H9 (cell line): ENCODE measurements around the gene RNF8. TPM values are rescaled to one million over a fixed set of nuclear protein-coding genes. Genes with fewer than 3 reads are reported as not detected.

ENCODE experiments used
- DNase-seq: peaks from one replicate; pipeline ENCODE4 v3.0.0-alpha.2; 2017
- H2AFZ ChIP-seq: one replicate; pipeline ENCODE4 v1.6.1; 2013; ENCODE audit warnings: mild to moderate bottlenecking, low read length, control low read depth, moderate library complexity
- H2AK5ac ChIP-seq: 2 replicates; pipeline ENCODE4 v1.6.1; 2013; ENCODE audit warnings: low read length, control low read depth, mixed read lengths; ENCODE audit not compliant: insufficient read length
- H2BK120ac ChIP-seq: one replicate; pipeline ENCODE4 v1.6.1; 2013; ENCODE audit warnings: low read depth, mild to moderate bottlenecking, low read length, control low read depth, inconsistent platforms; ENCODE audit not compliant: poor library complexity, severe bottlenecking
- H2BK12ac ChIP-seq: 2 replicates; pipeline ENCODE4 v1.6.1; 2013; ENCODE audit warnings: low read length, control low read depth, mixed read lengths, low read depth; ENCODE audit not compliant: insufficient read length
- H2BK15ac ChIP-seq: 2 replicates; pipeline ENCODE4 v1.6.1; 2013; ENCODE audit warnings: low read depth, low read length, control low read depth
- H2BK20ac ChIP-seq: one replicate; pipeline ENCODE4 v1.6.1; 2013; ENCODE audit warnings: low read depth, mild to moderate bottlenecking, low read length, control low read depth, inconsistent platforms; ENCODE audit not compliant: poor library complexity, severe bottlenecking
- H2BK5ac ChIP-seq: 2 replicates; pipeline ENCODE4 v1.6.1; 2013; ENCODE audit warnings: low read length, control low read depth, mixed read lengths; ENCODE audit not compliant: insufficient read length
- H3K14ac ChIP-seq: 2 replicates; pipeline ENCODE4 v1.6.1; 2013; ENCODE audit warnings: low read length, control low read depth; ENCODE audit not compliant: insufficient read depth
- H3K18ac ChIP-seq: 2 replicates; pipeline ENCODE4 v1.6.1; 2013; ENCODE audit warnings: low read depth, mild to moderate bottlenecking, mixed read lengths, low read length, control low read depth; ENCODE audit not compliant: insufficient read length
- H3K23ac ChIP-seq: 2 replicates; pipeline ENCODE4 v1.6.1; 2013; ENCODE audit warnings: low read length, control low read depth, mixed read lengths, low read depth; ENCODE audit not compliant: insufficient read length
- H3K23me2 ChIP-seq: 2 replicates; pipeline ENCODE4 v1.6.1; 2013; ENCODE audit warnings: low read depth, mild to moderate bottlenecking, mixed read lengths, low read length, control low read depth; ENCODE audit not compliant: insufficient read length, poor library complexity, severe bottlenecking
- H3K27ac ChIP-seq: 2 replicates; pipeline ENCODE4 v1.5.1; 2013; ENCODE audit warnings: low read length, control low read depth, mixed read lengths, low read depth; ENCODE audit not compliant: insufficient read length
- H3K27me3 ChIP-seq: 2 replicates; pipeline ENCODE4 v1.6.1; 2013; ENCODE audit warnings: low read length, control low read depth, inconsistent platforms; ENCODE audit not compliant: insufficient read depth
- H3K4ac ChIP-seq: 2 replicates; pipeline ENCODE4 v1.6.1; 2013; ENCODE audit warnings: low read depth, mild to moderate bottlenecking, control low read depth, inconsistent platforms, low read length, moderate library complexity
- H3K4me1 ChIP-seq: 2 replicates; pipeline ENCODE4 v1.6.1; 2013; ENCODE audit warnings: low read length, control low read depth, inconsistent platforms; ENCODE audit not compliant: insufficient read depth
- H3K4me2 ChIP-seq: 2 replicates; pipeline ENCODE4 v1.6.1; 2013; ENCODE audit warnings: low read length, control low read depth, mixed read lengths; ENCODE audit not compliant: insufficient read length, insufficient read depth
- H3K56ac ChIP-seq: 2 replicates; pipeline ENCODE4 v1.6.1; 2013; ENCODE audit warnings: low read depth, mild to moderate bottlenecking, mixed read lengths, low read length, control low read depth; ENCODE audit not compliant: insufficient read length
- H3K79me1 ChIP-seq: 2 replicates; pipeline ENCODE4 v1.6.1; 2013; ENCODE audit warnings: low read depth, mild to moderate bottlenecking, moderate library complexity, low read length, control low read depth, inconsistent platforms; ENCODE audit not compliant: insufficient read depth, poor library complexity, severe bottlenecking
- H3K79me2 ChIP-seq: 2 replicates; pipeline ENCODE4 v1.6.1; 2013; ENCODE audit warnings: low read length, control low read depth, inconsistent platforms; ENCODE audit not compliant: insufficient read depth
- H3K9ac ChIP-seq: 2 replicates; pipeline ENCODE4 v1.6.1; 2013; ENCODE audit warnings: low read length, control low read depth, mixed read lengths; ENCODE audit not compliant: insufficient read length; ENCODE audit errors: extremely low read depth
- H3K9me3 ChIP-seq: one replicate; pipeline ENCODE4 v1.6.1; 2013; ENCODE audit warnings: low read depth, low read length, inconsistent platforms; ENCODE audit not compliant: control insufficient read depth
- H3T11ph ChIP-seq: one replicate; pipeline ENCODE4 v1.6.1; 2013; ENCODE audit warnings: mild to moderate bottlenecking, low read length, control low read depth, inconsistent platforms
- H4K20me1 ChIP-seq: one replicate; pipeline ENCODE4 v1.6.1; 2013; ENCODE audit not compliant: control insufficient read depth, insufficient read length, insufficient read depth
- H4K5ac ChIP-seq: 2 replicates; pipeline ENCODE4 v1.6.1; 2013; ENCODE audit warnings: low read depth, mild to moderate bottlenecking, mixed read lengths, low read length, control low read depth; ENCODE audit not compliant: insufficient read length
- H4K8ac ChIP-seq: replicated peaks from 2 replicates; pipeline ENCODE4 v1.6.1; 2013; ENCODE audit warnings: low read length, control low read depth, mixed read lengths, low read depth; ENCODE audit not compliant: insufficient read length
- H4K91ac ChIP-seq: 2 replicates; pipeline ENCODE4 v1.6.1; 2013; ENCODE audit warnings: low read depth, mild to moderate bottlenecking, moderate library complexity, mixed read lengths, low read length, control low read depth; ENCODE audit not compliant: insufficient read length
- H3K27ac Mint-ChIP-seq, 3 experiments: 2 replicates in 2 of 3; 3 replicates in 1 of 3; pipeline ENCODE4 v1.8.0; 2020 to 2021; ENCODE audit warnings: mixed read lengths in 3 of 3, mild to moderate bottlenecking in 1 of 3, moderate library complexity in 1 of 3
- H3K27me3 Mint-ChIP-seq: 2 replicates; pipeline ENCODE4 v1.8.0; 2021; ENCODE audit warnings: low read depth, mild to moderate bottlenecking, moderate library complexity, mixed read lengths
- H3K36me3 Mint-ChIP-seq, 3 experiments: 2 replicates in 2 of 3; 3 replicates in 1 of 3; pipeline ENCODE4 v1.8.0; 2020 to 2021; ENCODE audit warnings: low read depth in 3 of 3, mixed read lengths in 3 of 3; ENCODE audit not compliant: insufficient read depth in 1 of 3
- H3K4me1 Mint-ChIP-seq, 2 experiments: 2 replicates each; pipeline ENCODE4 v1.8.0; 2020; ENCODE audit warnings: mixed read lengths in 2 of 2
- H3K4me3 Mint-ChIP-seq, 2 experiments: 2 replicates in 1 of 2; 3 replicates in 1 of 2; pipeline ENCODE4 v1.8.0; 2020 to 2021; ENCODE audit warnings: mild to moderate bottlenecking in 2 of 2, mixed read lengths in 2 of 2, moderate library complexity in 1 of 2
- H3K9me3 Mint-ChIP-seq, 2 experiments: 2 replicates in 1 of 2; 3 replicates in 1 of 2; pipeline ENCODE4 v1.8.0; 2020; ENCODE audit warnings: mild to moderate bottlenecking in 2 of 2, mixed read lengths in 2 of 2, moderate library complexity in 1 of 2
- CTCF ChIP-seq: fragments of 200-600 bp; sonication (generic); conservative IDR thresholded peaks from 3 replicates; pipeline ENCODE4 v1.8.0; 2021; ENCODE audit warnings: antibody characterized with exemption, mild to moderate bottlenecking
- WGBS: extraction: QIAGEN DNeasy Blood & Tissue Kit; methylation state at CpG from one replicate; pipeline ENCODE4 v1.1.7; 2013; ENCODE audit warnings: missing lambda C conversion rate, low lambda C conversion rate, mixed read lengths; ENCODE audit not compliant: insufficient read length; ENCODE audit errors: extremely low coverage; 5-methylcytosine and 5-hydroxymethylcytosine counted together
- total RNA-seq: library from RNA; stranded (reverse); gene quantifications from 2 replicates; pipeline ENCODE4 v1.2.1, GENCODE V29; 2021

RNF8 gene
- total RNA-seq, 1 experiment from 2014 or later, result 34.7 TPM

- Histone ChIP-seq H4K5ac (no peak overlapping the region), H2BK120ac (no peak overlapping the region), H2BK12ac (no peak overlapping the region), H3K79me1 (no peaks in the 10 kb centered on the region), H3K56ac (no peak overlapping the region), H3K23ac (no peak overlapping the region), H3K18ac (no peak overlapping the region), H3T11ph (no peak overlapping the region), H4K91ac (no peak overlapping the region), H2AFZ (no peak overlapping the region), H3K9me3 (no peaks in the 10 kb centered on the region), H2BK15ac (no peak overlapping the region), H4K8ac (no peak overlapping the region), H3K4ac (no peak overlapping the region), H4K20me1 (no peaks in the 10 kb centered on the region), H3K27ac (no peak overlapping the region), H2BK5ac (no peak overlapping the region), H3K9ac (no peak overlapping the region), H3K27me3 (no peaks in the 10 kb centered on the region), H3K79me2 (no peaks in the 10 kb centered on the region), H3K14ac (no peak overlapping the region), H3K4me1 (no peaks in the 10 kb centered on the region), H2BK20ac (no peak overlapping the region), H3K4me2 (no peak overlapping the region), H3K23me2 (no peaks in the 10 kb centered on the region), H2AK5ac (no peak overlapping the region)
- Mint-ChIP-seq H3K4me1 (no peaks in the 10 kb centered on the region), H3K27ac (no peak overlapping the region), H3K9me3 (no peaks in the 10 kb centered on the region), H3K36me3 (peaks cover 8 to 57% (median 32%) of the 10 kb centered on the region in 3 experiments; a peak in 5 of 7 replicates), H3K4me3 (no peak overlapping the region), H3K27me3 (no peaks in the 10 kb centered on the region)
- no peak for DNase-seq
- TF ChIP-seq CTCF, result no peak
- WGBS, result no CpG with 5 or more reads among the region's 1 CpG
Observed at GRCh38 chr6:37369321-37370201, 15.8 kb downstream of the RNF8 start.
